A549 treated with GW870086 at 1 μM for 4 hours (cell line): Measurements from ENCODE around the gene NUDT10. TPM values are rescaled to one million over a fixed set of nuclear protein-coding genes. Genes with fewer than 3 reads are reported as not detected.

ENCODE experiments used
- total RNA-seq: library from RNA; stranded (reverse); fragments of 200-300 nt; extraction: Qiagen RNA extraction; gene quantifications from 5 replicates; pipeline ENCODE4 v1.2.3, GENCODE V29; 2022; ENCODE audit warnings: low read depth

Gene NUDT10
- 0.90 to 1.4 TPM (median 0.97 TPM) in 5 replicates for total RNA-seq

DNA sequence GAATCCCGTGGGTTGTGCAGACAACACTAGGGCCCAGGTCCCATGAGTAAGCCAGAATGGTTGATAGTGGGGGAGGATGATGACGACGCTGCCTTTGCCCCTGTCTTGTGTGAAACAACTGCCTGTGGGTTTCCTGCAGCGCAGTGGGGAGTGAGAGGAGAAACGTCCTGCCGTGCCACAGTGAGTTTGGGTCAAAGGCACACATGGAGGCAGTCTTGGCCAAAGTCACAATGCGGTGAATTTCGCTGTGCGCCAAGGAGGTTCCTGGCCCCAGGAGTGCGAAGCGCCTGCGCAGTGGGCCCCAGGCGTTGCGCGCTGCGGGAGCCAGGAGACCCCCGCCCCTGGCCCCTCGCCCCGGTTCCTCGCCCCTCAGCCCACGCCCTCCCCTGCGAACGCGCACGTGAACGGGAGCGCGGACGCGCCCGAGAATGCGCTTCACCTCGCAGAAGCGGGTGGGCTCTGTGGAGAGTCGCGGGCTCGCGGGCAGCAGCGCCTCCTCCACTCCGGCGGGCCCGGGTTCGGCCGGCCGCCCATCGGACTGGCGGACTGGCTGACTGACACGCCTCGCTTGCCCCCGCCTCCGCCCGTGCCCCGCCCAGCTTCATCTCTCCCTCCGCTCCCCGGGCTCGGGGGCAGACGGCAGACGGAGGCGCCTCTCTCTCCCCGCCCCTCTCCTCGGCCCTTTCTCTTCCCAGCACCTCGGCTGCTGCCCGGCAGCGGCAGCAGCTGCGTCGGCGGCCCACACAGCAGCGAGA is at the start of gene NUDT10:
Gene NUDT10 (plus strand): TSS at position 635 of the 755 bp plus-strand sequence. CDS start 144 bp downstream, outside the sequence.

Other genes with a start within 250 kb of the NUDT10 start
- gene NUDT11, start 163.8 kb downstream of the NUDT10 start, total RNA-seq: 2.6 to 3.0 TPM (median 2.8 TPM) in 5 replicates